H1 (cell line): ENCODE data around the gene COX18. TPM values are rescaled to one million over a fixed set of nuclear protein-coding genes. Genes with fewer than 3 reads are reported as not detected.

ENCODE experiments used
- CTCF ChIA-PET: fragments of 300-600 bp; sonication (Branson Sonifier 250); formaldehyde crosslinking; loops from one replicate; lab custom pipeline; 2021; ENCODE audit not compliant: partially characterized antibody; lab: Charles Lee
- POLR2A ChIA-PET: fragments of 300-600 bp; sonication (Branson Sonifier 250); formaldehyde crosslinking; loops from one replicate; lab custom pipeline; 2021; ENCODE audit warnings: inconsistent platforms; ENCODE audit not compliant: partially characterized antibody; lab: Charles Lee
- DNase-seq, 2 experiments: peaks; one replicate each; pipeline versions ENCODE4 v3.0.0 to v3.0.0-alpha.2; 2010 to 2022; ENCODE audit warnings: low spot score in 2 of 2, low read depth in 1 of 2, mixed read lengths in 1 of 2
- FAIRE-seq: peaks from 2 replicates; lab custom pipeline; 2011; peaks lifted over from hg19 to GRCh38; lab: Jason Lieb, UNC
- H2AFZ ChIP-seq: 2 replicates; pipeline ENCODE4 v1.8.1; 2012; ENCODE audit warnings: low read length, inconsistent platforms
- H2AK5ac ChIP-seq: 2 replicates; pipeline ENCODE4 v1.6.1; 2013; ENCODE audit warnings: low read depth, low read length
- H2BK120ac ChIP-seq: replicated peaks from 2 replicates; pipeline ENCODE3; 2013; ENCODE audit warnings: low read depth, low read length, inconsistent platforms
- H2BK12ac ChIP-seq: 2 replicates; pipeline ENCODE4 v1.6.1; 2013; ENCODE audit warnings: low read depth, low read length
- H2BK15ac ChIP-seq: 2 replicates; pipeline ENCODE4 v1.6.1; 2013; ENCODE audit warnings: low read length
- H2BK20ac ChIP-seq: 2 replicates; pipeline ENCODE4 v1.6.1; 2013; ENCODE audit warnings: low read length
- H2BK5ac ChIP-seq: 2 replicates; pipeline ENCODE4 v1.6.1; 2013; ENCODE audit warnings: low read depth, low read length
- H3K14ac ChIP-seq: 2 replicates; pipeline ENCODE4 v1.6.1; 2013; ENCODE audit warnings: inconsistent platforms; ENCODE audit not compliant: insufficient read length
- H3K18ac ChIP-seq: 2 replicates; pipeline ENCODE4 v1.6.1; 2013; ENCODE audit warnings: low read length; ENCODE audit errors: extremely low read depth
- H3K23ac ChIP-seq: 2 replicates; pipeline ENCODE4 v1.6.1; 2013; ENCODE audit warnings: inconsistent platforms; ENCODE audit not compliant: insufficient read length
- H3K23me2 ChIP-seq: 2 replicates; pipeline ENCODE4 v1.6.1; 2013; ENCODE audit warnings: low read depth, low read length
- H3K27ac ChIP-seq: 2 replicates; pipeline ENCODE4 v1.6.1; 2011; ENCODE audit warnings: low read depth, low read length, inconsistent platforms
- H3K27me3 ChIP-seq, 4 experiments: replicated peaks in 1 of 4; 1 replicate in 1 of 4; 2 replicates in 3 of 4; pipeline versions ENCODE4 v1.6.1 to v1.8.1; 2011 to 2013; ENCODE audit warnings: low read length in 3 of 4, mild to moderate bottlenecking in 3 of 4, inconsistent platforms in 2 of 4, mixed read lengths in 2 of 4, moderate library complexity in 1 of 4; ENCODE audit not compliant: control insufficient read depth in 3 of 4, insufficient read depth in 3 of 4; ENCODE audit errors: extremely low read depth in 1 of 4
- H3K36me3 ChIP-seq, 4 experiments: 2 replicates each; pipeline versions ENCODE4 v1.6.1 to v1.8.1; 2011 to 2013; ENCODE audit warnings: mild to moderate bottlenecking in 4 of 4, low read length in 3 of 4, moderate library complexity in 2 of 4, control low read depth in 1 of 4, inconsistent platforms in 1 of 4; ENCODE audit not compliant: insufficient read depth in 4 of 4, control insufficient read depth in 2 of 4
- H3K4ac ChIP-seq: replicated peaks from 2 replicates; pipeline ENCODE3; 2013; ENCODE audit warnings: low read length, low read depth, mixed read lengths, inconsistent platforms; ENCODE audit not compliant: insufficient read length
- H3K4me1 ChIP-seq, 4 experiments: replicated peaks in 1 of 4; 1 replicate in 1 of 4; 2 replicates in 3 of 4; pipeline versions ENCODE4 v1.6.1 to v1.8.1; 2011 to 2013; ENCODE audit warnings: low read length in 3 of 4, inconsistent platforms in 2 of 4, mixed read lengths in 1 of 4; ENCODE audit not compliant: insufficient read depth in 4 of 4, control insufficient read depth in 3 of 4
- H3K4me2 ChIP-seq, 2 experiments: 2 replicates each; pipeline versions ENCODE4 v1.6.1 to v1.8.1; 2011 to 2013; ENCODE audit warnings: low read depth in 2 of 2, low read length in 2 of 2, control low read depth in 1 of 2, inconsistent platforms in 1 of 2, mild to moderate bottlenecking in 1 of 2; ENCODE audit not compliant: insufficient read depth in 1 of 2
- H3K4me3 ChIP-seq, 4 experiments: fragments of 200-600, 300-600 bp in 1 of 4; sonication (generic), shearing (Covaris generic), sonication (Bioruptor Twin) in 1 of 4; 2 replicates each; pipeline versions ENCODE4 v1.5.1 to v1.8.1; 2011 to 2016; ENCODE audit warnings: low read length in 4 of 4, low read depth in 3 of 4, control low read depth in 2 of 4, inconsistent platforms in 2 of 4, mild to moderate bottlenecking in 2 of 4, mixed read lengths in 1 of 4, moderate library complexity in 1 of 4; ENCODE audit not compliant: insufficient read depth in 2 of 4; ENCODE audit errors: extremely low read depth in 1 of 4
- H3K56ac ChIP-seq: replicated peaks from 2 replicates; pipeline ENCODE3; 2013; ENCODE audit warnings: low read depth, mild to moderate bottlenecking, mixed read lengths, low read length, inconsistent platforms; ENCODE audit not compliant: insufficient read length
- H3K79me1 ChIP-seq: 2 replicates; pipeline ENCODE4 v1.6.1; 2013; ENCODE audit warnings: low read depth, low read length, control low read depth
- H3K79me2 ChIP-seq, 2 experiments: 2 replicates each; pipeline versions ENCODE4 v1.6.1 to v1.8.1; 2012 to 2013; ENCODE audit warnings: low read length in 2 of 2, mild to moderate bottlenecking in 2 of 2, inconsistent platforms in 1 of 2; ENCODE audit not compliant: insufficient read depth in 2 of 2, control insufficient read depth in 1 of 2
- H3K9ac ChIP-seq, 4 experiments: replicated peaks in 1 of 4; 1 replicate in 1 of 4; 2 replicates in 3 of 4; pipeline versions ENCODE4 v1.6.1 to v1.8.1; 2011 to 2013; ENCODE audit warnings: low read depth in 3 of 4, low read length in 3 of 4, control low read depth in 2 of 4, mild to moderate bottlenecking in 2 of 4, moderate library complexity in 2 of 4, inconsistent platforms in 1 of 4; ENCODE audit errors: extremely low read depth in 1 of 4
- H3K9me3 ChIP-seq, 2 experiments: 2 replicates each; pipeline versions ENCODE4 v1.6.1 to v1.8.1; 2012 to 2013; ENCODE audit warnings: mild to moderate bottlenecking in 2 of 2, moderate library complexity in 2 of 2, control low read depth in 1 of 2, inconsistent platforms in 1 of 2, low read depth in 1 of 2, low read length in 1 of 2, mixed read lengths in 1 of 2; ENCODE audit not compliant: insufficient read depth in 2 of 2
- H4K20me1 ChIP-seq, 2 experiments: replicated peaks in 1 of 2; 2 replicates each; pipeline versions ENCODE3 to v1.8.1; 2011 to 2013; ENCODE audit warnings: inconsistent platforms in 2 of 2, low read length in 2 of 2, mild to moderate bottlenecking in 1 of 2; ENCODE audit not compliant: insufficient read depth in 2 of 2, control insufficient read depth in 1 of 2
- H4K5ac ChIP-seq: 2 replicates; pipeline ENCODE4 v1.6.1; 2013; ENCODE audit warnings: low read length, low read depth, mixed read lengths, inconsistent platforms; ENCODE audit not compliant: insufficient read length
- H4K8ac ChIP-seq: 2 replicates; pipeline ENCODE4 v1.8.0; 2013; ENCODE audit warnings: mild to moderate bottlenecking, moderate library complexity, low read length, inconsistent platforms; ENCODE audit not compliant: insufficient read depth; ENCODE audit errors: extremely low read depth
- H4K91ac ChIP-seq: replicated peaks from 2 replicates; pipeline ENCODE3; 2013; ENCODE audit warnings: low read length, mixed read lengths, inconsistent platforms; ENCODE audit not compliant: insufficient read length
- BACH1 ChIP-seq: IDR thresholded peaks from 2 replicates; pipeline ENCODE4 v1.6.1; 2012; ENCODE audit warnings: low read length, improper control_type of control experiment
- CTCF ChIP-seq, 3 experiments: IDR thresholded peaks; 1 replicate in 2 of 3; 2 replicates in 1 of 3; pipeline versions ENCODE4 v1.5.1 to v1.6.1; 2011; ENCODE audit warnings: low read length in 3 of 3, mild to moderate bottlenecking in 3 of 3, inconsistent platforms in 2 of 3, low read depth in 1 of 3, moderate library complexity in 1 of 3; ENCODE audit not compliant: insufficient read depth in 1 of 3; ENCODE audit errors: control extremely low read depth in 1 of 3
- RBBP5 ChIP-seq: IDR thresholded peaks from 2 replicates; pipeline ENCODE4 v1.7.1; 2012; ENCODE audit warnings: low read depth, mild to moderate bottlenecking, inconsistent platforms, low read length, moderate library complexity, borderline replicate concordance
- RNF2 ChIP-seq: fragments of 200-900, 300-1000 bp; sonication (generic); IDR thresholded peaks from 2 replicates; pipeline ENCODE4 v1.7.1; 2016; ENCODE audit warnings: borderline replicate concordance, low read depth, mild to moderate bottlenecking, antibody characterized with exemption, low read length; ENCODE audit not compliant: poor library complexity, severe bottlenecking; ENCODE audit errors: missing control alignments
- WGBS, 2 experiments: shearing (Covaris generic) in 1 of 2; methylation state at CpG; one replicate each; pipeline versions ENCODE4 v1.1.6 to v1.1.7; 2013 to 2015; ENCODE audit warnings: low lambda C conversion rate in 2 of 2, mixed read lengths in 2 of 2, inconsistent platforms in 1 of 2, low coverage in 1 of 2, missing lambda C conversion rate in 1 of 2; ENCODE audit not compliant: insufficient replicate concordance in 2 of 2, insufficient coverage in 1 of 2, insufficient read length in 1 of 2; ENCODE audit errors: extremely low coverage in 1 of 2, missing lambda C conversion rate in 1 of 2; 5-methylcytosine and 5-hydroxymethylcytosine counted together
- polyA plus RNA-seq, 7 experiments: library from polyadenylated mRNA; depleted of rRNA in 3 of 7; stranded (reverse) in 5 of 7; unstranded in 2 of 7; fragments of >200 nt in 5 of 7; fragments of 200-250 nt in 2 of 7; gene quantifications; 1 replicate in 5 of 7; 2 replicates in 1 of 7; 4 replicates in 1 of 7; pipeline versions ENCODE4 v1.2.1 to v1.2.3, GENCODE V29; 2011 to 2013; ENCODE audit warnings: missing spikeins in 2 of 7, mixed read lengths in 2 of 7
- total RNA-seq: library from RNA; stranded (reverse); fragmentation: NEBNext Ultra II Directional; extraction: Animal tissue kit (Norgen Biotek cat#: 25700); gene quantifications from 2 replicates; pipeline ENCODE4 v1.2.1, GENCODE V29; 2021

COX18 gene
- total and polyA plus RNA-seq, 2 of the 8 experiments (the other 6 are each of a cell fraction or from before 2014, with no cell fraction given): 23.0 to 23.7 TPM

DNA sequence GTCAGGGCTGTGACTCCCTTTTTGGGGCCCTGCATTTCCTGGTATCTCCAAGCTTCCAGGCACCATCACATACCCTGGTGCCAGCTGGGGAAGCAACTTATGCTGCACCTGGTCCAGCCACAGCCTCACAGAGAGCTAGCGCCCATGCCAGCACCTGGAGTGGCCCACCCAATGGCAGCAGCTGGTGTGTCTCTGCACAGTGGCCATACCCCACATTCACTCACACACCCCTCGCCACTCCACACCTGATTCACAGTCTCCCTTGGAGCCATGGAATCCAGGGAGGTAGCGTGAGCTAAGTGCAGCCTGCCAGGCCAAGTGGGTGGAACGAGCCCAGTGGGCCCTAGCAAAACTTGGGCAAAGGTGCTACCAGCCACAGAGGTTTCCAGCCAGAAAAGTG, 56.8 kb downstream of the COX18 start:
- no peak overlapping the region for H2AFZ ChIP-seq
- H2BK5ac ChIP-seq: no peak overlapping the region
- H4K8ac ChIP-seq: no peak overlapping the region
- no peak overlapping the region for H3K27ac ChIP-seq
- no peaks in the 10 kb centered on the region for H3K27me3 ChIP-seq
- H3K4me3 ChIP-seq: no peak overlapping the region
- no peak overlapping the region for H4K91ac ChIP-seq
- no peak overlapping the region for H3K4me2 ChIP-seq
- no peak for DNase-seq
- H3K9me3 ChIP-seq: no peaks in the 10 kb centered on the region
- H3K36me3 ChIP-seq: no peaks in the 10 kb centered on the region
- WGBS, 2 experiments: 88% methylated on average over 4 of the region's 4 CpGs; no CpG with 5 or more reads in 1 of the 2 experiments
- peak overlapping the region; percentile 23; the same call in 1 of the 2 replicates for H2BK15ac ChIP-seq
- H3K4me1 ChIP-seq: no peaks in the 10 kb centered on the region
- H4K5ac ChIP-seq: no peak overlapping the region
- H2BK20ac ChIP-seq: no peak overlapping the region
- no peak overlapping the region for H3K14ac ChIP-seq
- H3K4ac ChIP-seq: no peak overlapping the region
- no peak overlapping the region for H2AK5ac ChIP-seq
- no peak overlapping the region for H3K18ac ChIP-seq
- ChIA-PET CTCF (interaction anchor here (0.7 to 2.2 kb wide), 4 partner anchors 8 to 709 kb away, joined by 3 to 11 read pairs (median 5); no protein-coding TSS in a partner anchor), POLR2A (interaction anchor here (0.8 kb wide), 1 partner anchor 57 kb away, joined by 3 read pairs; the partner anchor contains the start of gene COX18)
- no peaks in the 10 kb centered on the region for H3K23me2 ChIP-seq
- no peak overlapping the region for H3K56ac ChIP-seq
- no peak overlapping the region for H3K9ac ChIP-seq
- no peaks in the 10 kb centered on the region for H3K79me2 ChIP-seq
- H4K20me1 ChIP-seq: no peaks in the 10 kb centered on the region
- no peaks in the 10 kb centered on the region for H3K79me1 ChIP-seq
- no peak overlapping the region for H2BK12ac ChIP-seq
- TF ChIP-seq BACH1 (no peak), RBBP5 (no peak), CTCF (IDR thresholded peaks at IDR 0.05; ENCODE audit: control extremely low read depth in 1 of 3, insufficient read depth in 1 of 3, low read depth in 1 of 3, low read length in 3 of 3) (no peak), RNF2 (no peak)
- FAIRE-seq: no peak
- no peak overlapping the region for H3K23ac ChIP-seq
- no peak overlapping the region for H2BK120ac ChIP-seq
